ENCODE data around the gene EDAR. TPM values are rescaled to one million over a fixed set of nuclear protein-coding genes. Genes with fewer than 3 reads are reported as not detected.

EDAR gene
- total RNA-seq, 2 donors from 2014 or later: 0.69 to 1.1 TPM

DNA sequence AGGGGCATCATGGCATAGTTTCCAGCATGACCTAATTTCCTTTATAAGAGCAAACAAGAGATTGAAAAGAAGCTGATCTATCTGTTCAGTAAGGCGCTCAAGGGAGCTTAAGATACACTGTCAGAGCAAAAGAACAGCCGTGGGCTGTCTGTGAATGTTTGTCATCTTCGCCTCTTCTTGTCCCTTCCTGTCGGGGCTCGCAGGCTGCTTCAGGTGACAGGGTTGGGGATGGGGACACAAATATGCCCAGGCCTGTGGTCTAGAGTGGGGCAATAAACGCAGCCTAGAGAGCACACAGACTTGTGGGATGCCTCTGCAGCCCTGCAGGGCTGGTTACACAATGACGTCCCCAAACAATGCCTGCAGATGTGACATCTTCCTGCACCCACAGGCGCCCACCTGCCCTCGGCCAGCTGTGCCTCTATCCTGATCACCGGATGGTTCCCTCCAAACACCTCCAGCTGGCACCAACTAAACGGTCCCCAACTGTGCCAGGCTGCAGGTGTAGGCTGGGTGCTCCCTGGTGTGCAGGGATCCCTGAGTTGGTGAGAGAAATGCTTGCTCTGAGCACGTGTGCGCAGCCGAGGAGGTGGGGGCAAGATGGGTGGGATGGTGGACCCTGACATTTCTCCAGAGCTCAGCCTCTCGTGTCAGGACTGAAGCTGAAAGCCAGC lies 72.8 kb downstream of the EDAR start:
- Histone ChIP-seq H3K4me1 (no peaks in the 10 kb centered on the region), H3K27me3 (no peaks in the 10 kb centered on the region), H3K4me3 (no peak overlapping the region), H3K36me3 (no peaks in the 10 kb centered on the region), H3K9ac (ENCODE audit: low read depth in 2 of 2, low read length in 2 of 2) (no peak overlapping the region), H3K27ac (no peak overlapping the region), H3K9me3 (no peaks in the 10 kb centered on the region)
- intact Hi-C loops (cut with DNase I): no loop called here
- DNase-seq: peak; percentile 0
- TF ChIP-seq, protein P1, sequence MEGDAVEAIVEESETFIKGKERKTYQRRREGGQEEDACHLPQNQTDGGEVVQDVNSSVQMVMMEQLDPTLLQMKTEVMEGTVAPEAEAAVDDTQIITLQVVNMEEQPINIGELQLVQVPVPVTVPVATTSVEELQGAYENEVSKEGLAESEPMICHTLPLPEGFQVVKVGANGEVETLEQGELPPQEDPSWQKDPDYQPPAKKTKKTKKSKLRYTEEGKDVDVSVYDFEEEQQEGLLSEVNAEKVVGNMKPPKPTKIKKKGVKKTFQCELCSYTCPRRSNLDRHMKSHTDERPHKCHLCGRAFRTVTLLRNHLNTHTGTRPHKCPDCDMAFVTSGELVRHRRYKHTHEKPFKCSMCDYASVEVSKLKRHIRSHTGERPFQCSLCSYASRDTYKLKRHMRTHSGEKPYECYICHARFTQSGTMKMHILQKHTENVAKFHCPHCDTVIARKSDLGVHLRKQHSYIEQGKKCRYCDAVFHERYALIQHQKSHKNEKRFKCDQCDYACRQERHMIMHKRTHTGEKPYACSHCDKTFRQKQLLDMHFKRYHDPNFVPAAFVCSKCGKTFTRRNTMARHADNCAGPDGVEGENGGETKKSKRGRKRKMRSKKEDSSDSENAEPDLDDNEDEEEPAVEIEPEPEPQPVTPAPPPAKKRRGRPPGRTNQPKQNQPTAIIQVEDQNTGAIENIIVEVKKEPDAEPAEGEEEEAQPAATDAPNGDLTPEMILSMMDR (IDR thresholded peaks at IDR 0.05): no peak

DNA sequence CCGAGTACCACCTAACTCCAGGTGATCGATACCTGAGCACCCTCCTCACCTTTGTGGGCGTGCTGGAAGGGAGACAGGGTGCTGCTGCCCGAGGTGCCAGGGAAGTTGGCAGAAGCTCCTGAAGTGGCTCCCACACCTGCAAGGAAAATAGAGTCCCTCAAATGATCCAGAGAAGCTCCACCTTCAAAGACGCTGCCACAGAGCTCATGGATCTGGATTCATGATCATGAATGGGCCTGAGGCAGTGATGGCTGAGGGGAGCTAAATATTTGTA lies 76.5 kb downstream of the EDAR start:
- Histone ChIP-seq H3K9ac (ENCODE audit: low read depth in 2 of 2, low read length in 2 of 2) (no peak overlapping the region), H3K36me3 (no peaks in the 10 kb centered on the region), H3K9me3 (no peaks in the 10 kb centered on the region), H3K4me3 (no peak overlapping the region), H3K27ac (no peak overlapping the region), H3K27me3 (no peaks in the 10 kb centered on the region), H3K4me1 (no peaks in the 10 kb centered on the region)
- intact Hi-C loops (cut with DNase I): no loop called here
- DNase-seq: no peak
- TF ChIP-seq, protein P1 (IDR thresholded peaks at IDR 0.05): no peak

DNA sequence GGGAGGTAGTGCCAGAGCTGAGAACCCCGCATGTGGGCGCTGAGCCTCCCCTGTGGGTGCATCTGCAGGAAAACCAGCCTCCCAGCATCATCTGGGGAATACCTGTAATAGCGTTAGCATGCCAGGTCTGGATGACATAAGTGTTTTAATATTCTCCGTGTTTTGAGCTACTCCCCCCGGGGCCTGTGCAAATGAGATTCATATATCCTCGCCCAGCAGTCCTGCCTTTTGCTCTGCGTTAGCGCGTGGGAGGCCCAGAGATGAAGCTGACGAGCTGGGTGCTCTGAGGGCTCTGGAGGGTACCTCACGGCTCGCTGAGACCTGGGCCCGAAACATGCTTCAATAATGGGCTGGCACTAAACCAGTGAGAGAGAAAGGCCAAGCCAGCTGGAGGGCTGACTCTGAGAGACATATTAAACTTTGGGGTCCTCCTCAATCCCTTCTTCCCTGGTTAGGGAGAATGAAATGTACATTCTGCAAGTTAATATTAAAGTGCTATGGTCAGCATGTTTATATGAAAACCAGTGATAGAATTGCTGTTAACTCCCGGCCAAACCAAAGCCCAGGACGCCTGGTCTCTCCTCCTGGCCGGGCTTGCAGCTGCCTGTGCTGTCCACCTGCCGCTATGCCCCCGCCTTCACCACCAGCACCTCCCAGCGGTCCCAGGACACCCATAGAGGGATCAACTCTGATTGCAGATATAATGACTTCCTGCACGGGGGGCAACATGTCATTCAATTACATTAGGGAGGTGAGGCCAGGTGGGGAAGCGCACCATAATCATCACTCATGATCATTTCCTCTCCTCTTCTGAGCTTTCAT lies 77.0 kb downstream of the EDAR start:
- no peaks in the 10 kb centered on the region for H3K36me3 ChIP-seq
- no peak overlapping the region for H3K9ac ChIP-seq (ENCODE audit: low read depth in 2 of 2, low read length in 2 of 2)
- TF ChIP-seq, protein P1 (IDR thresholded peaks at IDR 0.05): no peak
- no peaks in the 10 kb centered on the region for H3K27me3 ChIP-seq
- H3K4me3 ChIP-seq: no peak overlapping the region
- no peaks in the 10 kb centered on the region for H3K9me3 ChIP-seq
- DNase-seq: peak; percentile 15
- intact Hi-C loops (cut with DNase I): no loop called here
- no peak overlapping the region for H3K27ac ChIP-seq
- H3K4me1 ChIP-seq: no peaks in the 10 kb centered on the region

DNA sequence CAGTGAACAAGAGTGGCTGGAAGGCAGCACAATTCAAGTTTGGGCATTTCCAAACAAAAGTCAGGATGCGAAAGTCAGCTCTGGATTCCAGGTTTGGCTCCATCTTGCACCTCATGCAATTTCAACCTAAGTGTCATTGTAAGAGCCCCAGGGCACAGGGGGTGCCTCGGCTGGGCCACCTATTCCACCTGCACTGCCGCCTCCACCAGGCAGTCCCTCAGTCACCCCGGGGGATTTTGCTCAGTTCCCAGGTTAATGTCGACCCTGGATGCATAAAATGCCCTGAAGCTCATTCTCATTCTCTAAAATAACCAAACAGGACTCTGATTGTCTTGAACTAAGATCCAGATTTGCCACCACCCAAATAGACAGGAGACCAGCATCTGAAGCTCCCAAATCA lies 77.6 kb downstream of the EDAR start:
- intact Hi-C loops (cut with DNase I): no loop called here
- DNase-seq: no peak
- TF ChIP-seq, protein P1 (IDR thresholded peaks at IDR 0.05): no peak
- H3K4me3 ChIP-seq: no peak overlapping the region
- H3K9me3 ChIP-seq: no peaks in the 10 kb centered on the region
- H3K4me1 ChIP-seq: no peaks in the 10 kb centered on the region
- no peaks in the 10 kb centered on the region for H3K27me3 ChIP-seq
- H3K9ac ChIP-seq (ENCODE audit: low read depth in 2 of 2, low read length in 2 of 2): no peak overlapping the region
- no peak overlapping the region for H3K27ac ChIP-seq
- H3K36me3 ChIP-seq: no peaks in the 10 kb centered on the region

DNA sequence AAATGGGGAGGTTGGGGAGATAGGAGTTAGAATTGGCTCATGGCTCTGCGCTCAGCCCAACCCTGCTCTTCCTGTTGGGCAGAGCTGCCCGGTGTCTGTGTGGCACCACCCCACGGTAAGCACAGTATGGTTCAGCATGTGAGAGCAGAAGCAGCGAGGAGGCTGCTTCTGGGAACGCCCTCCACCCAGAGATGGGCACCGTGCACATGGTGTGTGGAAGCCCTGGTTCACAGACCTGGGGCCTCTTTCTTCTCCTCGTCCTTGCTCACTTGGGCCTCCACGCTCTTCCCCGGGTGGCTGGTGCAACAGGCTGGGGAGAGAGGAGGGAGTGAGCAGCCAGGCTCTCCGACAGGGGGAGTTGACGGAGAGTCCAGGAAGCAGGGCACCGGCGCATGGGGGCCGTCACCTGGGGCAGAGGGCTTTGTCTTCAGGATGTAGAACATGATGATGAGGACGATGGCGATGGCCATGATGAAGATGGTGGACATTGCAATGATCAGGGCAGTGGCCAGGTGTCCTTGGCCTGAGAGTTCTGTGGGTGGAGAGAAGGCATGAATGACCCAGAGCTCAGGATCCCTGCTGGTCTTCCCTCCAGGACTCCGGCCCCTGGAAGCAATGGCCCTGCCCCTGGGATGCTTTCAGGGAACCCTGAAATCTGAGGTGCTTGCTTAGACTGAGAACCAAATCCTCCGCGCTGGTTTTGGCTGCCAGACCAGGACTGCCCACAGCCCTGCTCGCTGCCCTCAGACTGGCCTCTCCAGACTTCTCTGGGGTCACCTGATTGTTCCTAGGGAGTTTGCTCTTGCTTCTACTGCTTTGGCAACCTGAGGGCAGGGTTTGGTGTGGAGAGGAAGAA lies 78.3 kb downstream of the EDAR start:
- DNase-seq: no peak
- Histone ChIP-seq H3K4me3 (no peak overlapping the region), H3K27ac (no peak overlapping the region), H3K4me1 (no peaks in the 10 kb centered on the region), H3K36me3 (no peaks in the 10 kb centered on the region), H3K9ac (ENCODE audit: low read depth in 2 of 2, low read length in 2 of 2) (no peak overlapping the region), H3K9me3 (no peaks in the 10 kb centered on the region), H3K27me3 (no peaks in the 10 kb centered on the region)
- intact Hi-C loops (cut with DNase I): no loop called here
- TF ChIP-seq, protein P1 (IDR thresholded peaks at IDR 0.05): no peak
